Psoas muscle (tissue), 8 donors: Measurements from ENCODE around the gene SLC25A47. TPM values are rescaled to one million over a fixed set of nuclear protein-coding genes. Genes with fewer than 3 reads are reported as not detected.
A peak's percentile ranks its signal among the peaks of the same experiment; 100 is the strongest.

Experiments
- ATAC-seq, 4 donors: fragments of 200-7000 bp; cut with Tn5 transposase; one replicate each; pipeline ENCODE4 v1.9.1; 2020; ENCODE audit warnings: moderate library complexity in 3 of 4, mild to moderate bottlenecking in 2 of 4
- DNase-seq, 2 donors: peaks; one replicate each; pipeline ENCODE4 v3.0.0-alpha.2; 2020
- H3K27ac ChIP-seq: fragments of 200-600 bp; one replicate; pipeline ENCODE4 v1.8.0; 2022
- H3K27me3 ChIP-seq, 3 donors: fragments of 200-600 bp in 1 of 3; one replicate each; pipeline versions ENCODE4 v1.6.1 to v1.8.0; 2013 to 2022; ENCODE audit warnings: low read length in 2 of 3, mild to moderate bottlenecking in 2 of 3, moderate library complexity in 1 of 3; ENCODE audit not compliant: insufficient read depth in 3 of 3
- H3K36me3 ChIP-seq, 2 donors: fragments of 200-600 bp in 1 of 2; one replicate each; pipeline versions ENCODE4 v1.6.1 to v1.8.0; 2013 to 2022; ENCODE audit warnings: low read depth in 1 of 2, mild to moderate bottlenecking in 1 of 2, moderate library complexity in 1 of 2; ENCODE audit not compliant: insufficient read depth in 1 of 2
- H3K4me1 ChIP-seq: fragments of 200-600 bp; one replicate; pipeline ENCODE4 v1.8.0; 2022
- H3K4me3 ChIP-seq: fragments of 200-600 bp; one replicate; pipeline ENCODE4 v1.8.0; 2022; ENCODE audit warnings: mild to moderate bottlenecking
- H3K9me3 ChIP-seq: fragments of 200-600 bp; one replicate; pipeline ENCODE4 v1.8.0; 2022
- WGBS, 3 donors: extraction: QIAGEN DNeasy Blood & Tissue Kit; methylation state at CpG; one replicate each; pipeline versions ENCODE4 v1.1.6 to v1.1.7; 2013; 5-methylcytosine and 5-hydroxymethylcytosine counted together
- intact Hi-C, 2 donors: fragments of 100-400 bp; cut with DNase I; formaldehyde crosslinking; loops; one replicate each; pipeline versions ENCODE4 v1.11.0 to v1.14.2; 2022
- polyA plus RNA-seq, 3 donors: library from polyadenylated mRNA; stranded (reverse); fragments of 200-250 nt; gene quantifications; one replicate each; pipeline ENCODE4 v1.2.3, GENCODE V29; 2013
- total RNA-seq, 4 donors: library from RNA; stranded (reverse); fragmentation: NEBNext Ultra II Directional in 2 of 4; extraction: Animal tissue kit (Norgen Biotek cat#: 25700) in 2 of 4; gene quantifications; one replicate each; pipeline versions ENCODE4 v1.2.1 to v1.2.4, GENCODE V29; 2021 to 2023
- TF ChIP-seq, protein P1 (sequence below): fragments of 200-600 bp; IDR thresholded peaks from one replicate; pipeline ENCODE4 v1.8.0; 2022; ENCODE audit warnings: antibody characterized with exemption
- donor health status: healthy with polysubstance abuse.
- donor health status: DM: no; HTN: no; CAD: no; lungs with moderate emphysema.
- donor health status: Bipolar disorder and iron deficiency.
- donor health status: healthy.
- donor health status: DM: yes; HTN: yes; CAD: no.
- donor health status: DM: no; HTN: no; CAD: no.
- donor health status: DM: no; HTN: no; CAD: no.
- donor health status: DM: yes; HTN: yes; CAD: no.

Gene SLC25A47
- total and polyA plus RNA-seq, 7 donors, result 0.03 to 0.12 TPM; not detected in 5

DNA sequence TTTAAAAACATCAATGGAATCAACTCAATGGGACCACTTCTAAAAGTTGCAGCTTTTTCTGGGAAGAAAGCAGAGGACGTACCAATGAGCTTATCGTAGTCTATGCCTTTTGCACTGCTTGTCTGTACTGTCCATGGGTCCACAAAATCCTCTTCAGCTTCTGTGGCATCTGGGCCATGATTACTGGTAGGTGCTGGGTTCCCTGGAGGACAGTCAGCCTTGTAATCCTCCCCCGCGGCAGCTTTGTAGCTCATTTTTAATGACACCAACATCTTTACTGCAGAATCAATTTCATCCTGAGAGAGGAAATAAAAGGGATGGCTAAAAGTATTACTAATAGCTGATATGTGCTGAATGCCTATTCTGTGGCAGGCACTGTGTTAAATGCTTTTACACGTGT is 38.5 kb downstream of the SLC25A47 start:
- Histone ChIP-seq H3K27me3 (no peaks in the 10 kb centered on the region), H3K27ac (peak overlapping the region; percentile 24), H3K4me3 (no peak overlapping the region), H3K9me3 (no peaks in the 10 kb centered on the region), H3K4me1 (peaks cover 5% of the 10 kb centered on the region), H3K36me3 (peaks cover 9 to 85% of the 10 kb centered on the region in 2 donors)
- intact Hi-C loops, result no loop called here
- WGBS, 3 donors, result 80 to 86% (median 82%) methylated on average over 5 of the region's 5 CpGs
- DNase-seq, result no peak
- ATAC-seq, result no peak
- TF ChIP-seq, protein P1, sequence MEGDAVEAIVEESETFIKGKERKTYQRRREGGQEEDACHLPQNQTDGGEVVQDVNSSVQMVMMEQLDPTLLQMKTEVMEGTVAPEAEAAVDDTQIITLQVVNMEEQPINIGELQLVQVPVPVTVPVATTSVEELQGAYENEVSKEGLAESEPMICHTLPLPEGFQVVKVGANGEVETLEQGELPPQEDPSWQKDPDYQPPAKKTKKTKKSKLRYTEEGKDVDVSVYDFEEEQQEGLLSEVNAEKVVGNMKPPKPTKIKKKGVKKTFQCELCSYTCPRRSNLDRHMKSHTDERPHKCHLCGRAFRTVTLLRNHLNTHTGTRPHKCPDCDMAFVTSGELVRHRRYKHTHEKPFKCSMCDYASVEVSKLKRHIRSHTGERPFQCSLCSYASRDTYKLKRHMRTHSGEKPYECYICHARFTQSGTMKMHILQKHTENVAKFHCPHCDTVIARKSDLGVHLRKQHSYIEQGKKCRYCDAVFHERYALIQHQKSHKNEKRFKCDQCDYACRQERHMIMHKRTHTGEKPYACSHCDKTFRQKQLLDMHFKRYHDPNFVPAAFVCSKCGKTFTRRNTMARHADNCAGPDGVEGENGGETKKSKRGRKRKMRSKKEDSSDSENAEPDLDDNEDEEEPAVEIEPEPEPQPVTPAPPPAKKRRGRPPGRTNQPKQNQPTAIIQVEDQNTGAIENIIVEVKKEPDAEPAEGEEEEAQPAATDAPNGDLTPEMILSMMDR, result no peak

- no peak for DNase-seq
- TF ChIP-seq, protein P1, result no peak
- H3K27me3 ChIP-seq, result no peaks in the 10 kb centered on the region
- ATAC-seq, result peak in 1 of 4 donors; percentile 48
- 92 to 100% (median 95%) methylated on average over 1 of the region's 1 CpG for WGBS, 3 donors
- no peaks in the 10 kb centered on the region for H3K9me3 ChIP-seq
- H3K4me3 ChIP-seq, result no peak overlapping the region
- H3K27ac ChIP-seq, result peak overlapping the region; percentile 36
- intact Hi-C loops, result no loop called here
- peaks cover 6 to 90% of the 10 kb centered on the region in 2 donors for H3K36me3 ChIP-seq
- peaks cover 5% of the 10 kb centered on the region for H3K4me1 ChIP-seq
These were observed 39.3 kb downstream of the SLC25A47 start for GRCh38 chr14:100362311-100362927.

- no peaks in the 10 kb centered on the region for H3K9me3 ChIP-seq
- H3K4me3 ChIP-seq, result no peak overlapping the region
- intact Hi-C loops, result no loop called here
- WGBS, 3 donors, result 88 to 93% (median 93%) methylated on average over 2 of the region's 2 CpGs
- peak overlapping the region; percentile 36 for H3K27ac ChIP-seq
- ATAC-seq (no peak), DNase-seq (no peak)
- peaks cover 5% of the 10 kb centered on the region for H3K4me1 ChIP-seq
- TF ChIP-seq, protein P1, result no peak
- H3K27me3 ChIP-seq, result no peaks in the 10 kb centered on the region
- peaks cover 6 to 96% of the 10 kb centered on the region in 2 donors for H3K36me3 ChIP-seq
These were observed 39.9 kb downstream of the SLC25A47 start for GRCh38 chr14:100363053-100363452.

DNA sequence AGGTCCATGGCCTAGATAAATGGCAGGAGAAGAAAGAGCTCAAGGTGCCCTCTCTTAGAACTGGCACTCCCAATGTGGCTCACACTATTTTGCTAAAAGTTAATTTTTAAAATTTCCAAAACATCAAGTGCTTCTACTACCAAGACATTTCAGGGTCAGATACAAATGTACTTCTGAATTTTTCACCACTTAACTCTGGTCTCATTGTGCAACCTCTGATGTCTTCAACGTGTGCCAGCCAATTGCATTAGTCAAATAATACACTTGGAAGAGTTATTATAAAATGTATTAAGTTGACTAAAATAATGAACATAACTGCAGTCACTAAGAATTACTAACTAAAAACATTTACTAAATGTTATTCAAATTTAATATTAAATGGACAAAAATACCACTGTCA is 41.3 kb downstream of the SLC25A47 start:
- Histone ChIP-seq H3K4me1 (peaks cover 5% of the 10 kb centered on the region), H3K36me3 (peaks cover 4 to 94% of the 10 kb centered on the region in 2 donors), H3K9me3 (no peaks in the 10 kb centered on the region), H3K27me3 (no peaks in the 10 kb centered on the region), H3K4me3 (no peak overlapping the region), H3K27ac (no peak overlapping the region)
- TF ChIP-seq, protein P1, result no peak
- WGBS, 3 donors, result 61 to 76% (median 73%) methylated on average over 1 of the region's 1 CpG
- intact Hi-C loops, result no loop called here
- no peak for ATAC-seq
- DNase-seq, result no peak

DNA sequence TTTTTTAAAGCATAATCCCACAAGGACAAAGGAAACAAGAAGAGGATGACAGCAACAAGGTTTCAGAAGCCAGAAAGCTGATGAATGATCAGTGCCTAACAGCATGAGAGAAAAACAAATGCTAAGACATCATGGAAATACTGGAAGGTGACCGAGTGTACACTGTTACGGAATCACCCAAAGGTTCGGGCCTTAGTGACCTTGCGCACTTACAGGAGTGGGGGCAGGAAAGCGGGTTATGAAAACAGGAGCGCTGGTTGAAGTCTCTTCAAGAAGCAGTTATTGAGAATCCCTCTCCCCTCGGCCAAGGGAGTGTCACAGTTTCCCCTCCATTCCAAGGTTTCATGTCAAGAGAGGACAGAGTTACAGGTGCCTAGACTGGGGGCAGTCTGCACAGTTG is 42.6 kb downstream of the SLC25A47 start:
- Histone ChIP-seq H3K27ac (no peak overlapping the region), H3K36me3 (peaks cover 0 to 80% of the 10 kb centered on the region in 2 donors), H3K27me3 (no peaks in the 10 kb centered on the region), H3K9me3 (no peaks in the 10 kb centered on the region), H3K4me3 (peak overlapping the region; percentile 15), H3K4me1 (peaks cover 5% of the 10 kb centered on the region)
- WGBS, 3 donors, result 74 to 83% (median 82%) methylated on average over 6 to 7 of the region's 7 CpGs
- no peak for ATAC-seq
- DNase-seq, result no peak
- TF ChIP-seq, protein P1, result no peak
- intact Hi-C loops, result no loop called here
